Vagina (tissue), 2 donors: ENCODE measurements around the gene DENND4A. TPM values are rescaled to one million over a fixed set of nuclear protein-coding genes. Genes with fewer than 3 reads are reported as not detected.
"Not testable (repeated sequence)": the region's sequence is repeated elsewhere in the genome, so short reads cannot be mapped to it uniquely, and the experiment has no call there.

ENCODE experiments used
- DNase-seq, 2 donors: peaks; one replicate each; pipeline ENCODE4 v3.0.0-alpha.2; 2017; ENCODE audit errors: extremely low spot score in 2 of 2
- H3K27ac ChIP-seq: fragments of 200-600 bp; sonication (generic); one replicate; pipeline ENCODE4 v1.5.1; 2019
- H3K27me3 ChIP-seq: fragments of 200-600 bp; sonication (generic); one replicate; pipeline ENCODE4 v1.5.1; 2019
- H3K36me3 ChIP-seq, 2 donors: fragments of 200-600 bp; sonication (generic); one replicate each; pipeline ENCODE4 v1.5.1; 2017 to 2019
- H3K4me1 ChIP-seq: fragments of 200-600 bp; sonication (generic); one replicate; pipeline ENCODE4 v1.5.1; 2019
- H3K4me3 ChIP-seq, 2 donors: fragments of 200-600 bp; sonication (generic); 1 replicate in 1 of 2; 2 replicates in 1 of 2; pipeline ENCODE4 v1.5.1; 2016 to 2019
- H3K9me3 ChIP-seq: fragments of 200-600 bp; sonication (generic); one replicate; pipeline ENCODE4 v1.5.1; 2019
- POLR2A ChIP-seq, 2 donors: fragments of 450-650 bp; IDR thresholded peaks; one replicate each; pipeline ENCODE4 v1.6.1; 2017; ENCODE audit warnings: antibody characterized with exemption in 2 of 2, mild to moderate bottlenecking in 2 of 2, moderate library complexity in 2 of 2
- POLR2AphosphoS5 ChIP-seq, 2 donors: sonication (generic); formaldehyde crosslinking; IDR thresholded peaks; one replicate each; pipeline ENCODE4 v1.9.0; 2017; ENCODE audit warnings: antibody characterized with exemption in 2 of 2, mild to moderate bottlenecking in 2 of 2, low read depth in 1 of 2; ENCODE audit not compliant: insufficient read depth in 1 of 2
- intact Hi-C: fragments of 100-400 bp; cut with DNase I; formaldehyde crosslinking; loops from one replicate; pipeline ENCODE4 v1.15.1; 2023
- total RNA-seq: library from RNA; depleted of rRNA; stranded (reverse); fragments of >200 nt; gene quantifications from one replicate; pipeline ENCODE4 v1.2.3, GENCODE V29; 2016
- TF ChIP-seq, protein P1 (sequence below), 3 experiments: fragments of 450-650 bp in 2 of 3; fragments of 200-600 bp in 1 of 3; sonication (generic) in 1 of 3; IDR thresholded peaks; one replicate each; pipeline ENCODE4 v1.5.1; 2017 to 2019; ENCODE audit warnings: antibody characterized with exemption in 3 of 3, mild to moderate bottlenecking in 2 of 3, moderate library complexity in 2 of 3

DENND4A gene
- total RNA-seq, 1 donor from 2014 or later = 28.7 TPM

DNA sequence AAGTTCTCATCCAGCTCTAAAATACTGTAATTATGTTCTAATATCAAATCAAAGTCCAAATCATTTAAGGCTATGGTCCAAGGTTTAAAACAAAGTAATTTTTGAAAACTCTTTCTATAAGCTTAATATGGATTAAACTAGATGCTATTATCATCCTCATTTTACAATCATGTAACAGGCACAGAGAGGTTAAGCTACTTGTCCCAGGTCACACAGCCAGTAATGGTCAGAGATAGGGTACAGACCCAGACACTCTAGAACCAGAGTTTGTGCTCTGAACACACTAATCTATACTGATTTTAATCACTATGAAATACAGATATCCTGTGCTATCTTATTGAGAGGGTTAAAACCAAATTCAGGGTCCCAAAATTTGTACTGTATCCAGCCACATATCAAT is 44.8 kb downstream of the DENND4A start:
- Histone ChIP-seq H3K36me3 (no peaks in the 10 kb centered on the region), H3K4me1 (no peaks in the 10 kb centered on the region), H3K27me3 (no peaks in the 10 kb centered on the region), H3K27ac (no peak overlapping the region), H3K4me3 (no peak overlapping the region), H3K9me3 (no peaks in the 10 kb centered on the region)
- intact Hi-C loops = no loop called here
- DNase-seq = no peak
- TF ChIP-seq, protein P1, sequence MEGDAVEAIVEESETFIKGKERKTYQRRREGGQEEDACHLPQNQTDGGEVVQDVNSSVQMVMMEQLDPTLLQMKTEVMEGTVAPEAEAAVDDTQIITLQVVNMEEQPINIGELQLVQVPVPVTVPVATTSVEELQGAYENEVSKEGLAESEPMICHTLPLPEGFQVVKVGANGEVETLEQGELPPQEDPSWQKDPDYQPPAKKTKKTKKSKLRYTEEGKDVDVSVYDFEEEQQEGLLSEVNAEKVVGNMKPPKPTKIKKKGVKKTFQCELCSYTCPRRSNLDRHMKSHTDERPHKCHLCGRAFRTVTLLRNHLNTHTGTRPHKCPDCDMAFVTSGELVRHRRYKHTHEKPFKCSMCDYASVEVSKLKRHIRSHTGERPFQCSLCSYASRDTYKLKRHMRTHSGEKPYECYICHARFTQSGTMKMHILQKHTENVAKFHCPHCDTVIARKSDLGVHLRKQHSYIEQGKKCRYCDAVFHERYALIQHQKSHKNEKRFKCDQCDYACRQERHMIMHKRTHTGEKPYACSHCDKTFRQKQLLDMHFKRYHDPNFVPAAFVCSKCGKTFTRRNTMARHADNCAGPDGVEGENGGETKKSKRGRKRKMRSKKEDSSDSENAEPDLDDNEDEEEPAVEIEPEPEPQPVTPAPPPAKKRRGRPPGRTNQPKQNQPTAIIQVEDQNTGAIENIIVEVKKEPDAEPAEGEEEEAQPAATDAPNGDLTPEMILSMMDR (IDR thresholded peaks at IDR 0.05) = no peak
- TF ChIP-seq POLR2A (IDR thresholded peaks at IDR 0.05) (no peak), POLR2AphosphoS5 (IDR thresholded peaks at IDR 0.05; ENCODE audit: insufficient read depth in 1 of 2, low read depth in 1 of 2) (no peak)

DNA sequence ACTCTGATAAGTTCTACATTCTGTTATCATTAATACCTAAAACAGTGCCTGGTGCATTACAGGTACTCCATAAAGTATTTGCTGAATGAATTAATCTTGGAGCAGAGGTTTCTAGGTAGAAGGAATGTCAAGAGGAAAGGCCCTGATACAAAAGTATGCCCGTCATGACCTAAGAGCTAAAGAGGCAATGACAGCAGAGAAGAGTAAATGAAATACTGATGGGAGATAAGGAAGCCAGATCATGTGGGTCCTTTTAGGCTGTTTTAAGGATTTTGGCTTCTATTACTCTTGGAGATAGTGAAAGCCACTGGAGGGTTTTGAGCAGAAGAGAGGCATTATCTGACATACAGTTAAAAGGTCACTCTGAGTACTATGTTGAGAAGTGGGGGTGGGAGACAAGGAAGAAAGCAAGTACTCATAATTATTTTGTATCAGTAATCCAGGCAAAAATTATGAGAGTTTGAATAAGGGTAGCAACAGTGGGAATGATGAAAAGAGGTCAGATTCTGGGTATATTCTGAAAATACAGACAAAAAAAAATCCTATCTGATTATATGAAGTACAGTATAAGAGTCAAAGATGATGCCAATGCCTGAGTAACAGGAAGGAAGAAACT is 48.3 kb downstream of the DENND4A start:
- no peak for TF ChIP-seq POLR2A (IDR thresholded peaks at IDR 0.05)
- no peak for TF ChIP-seq POLR2AphosphoS5 (IDR thresholded peaks at IDR 0.05; ENCODE audit: insufficient read depth in 1 of 2, low read depth in 1 of 2)
- TF ChIP-seq, protein P1 (IDR thresholded peaks at IDR 0.05) = no peak
- H3K27ac ChIP-seq = no peak overlapping the region
- peaks cover 0 to 8% of the 10 kb centered on the region in 2 donors for H3K36me3 ChIP-seq
- no peak overlapping the region for H3K4me3 ChIP-seq
- no peaks in the 10 kb centered on the region for H3K27me3 ChIP-seq
- no peaks in the 10 kb centered on the region for H3K4me1 ChIP-seq
- no peaks in the 10 kb centered on the region for H3K9me3 ChIP-seq
- intact Hi-C loops = no loop called here
- no peak for DNase-seq

DNA sequence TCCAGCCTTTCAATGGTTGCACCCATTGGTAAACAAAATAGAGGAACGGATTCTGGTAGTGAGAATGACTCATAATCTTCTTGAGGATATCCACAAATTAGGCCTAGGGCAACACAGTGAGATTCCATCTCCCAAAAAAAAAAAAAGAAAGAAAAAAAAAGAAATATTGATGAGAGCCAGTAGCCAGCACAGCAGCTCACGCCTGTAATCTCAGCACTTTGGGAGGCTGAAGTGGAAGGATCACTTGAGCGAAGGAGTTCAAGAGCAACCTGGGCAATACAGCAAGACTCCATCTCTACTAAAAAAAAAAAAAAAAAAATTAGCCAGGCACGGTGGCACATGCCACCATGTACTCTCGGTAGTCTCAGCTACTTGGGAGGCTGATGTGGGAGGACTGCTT is 51.9 kb downstream of the DENND4A start:
- Histone ChIP-seq H3K9me3 (no peaks in the 10 kb centered on the region), H3K27ac (no peak overlapping the region), H3K4me1 (no peaks in the 10 kb centered on the region), H3K27me3 (no peaks in the 10 kb centered on the region), H3K36me3 (peaks cover 0 to 14% of the 10 kb centered on the region in 2 donors), H3K4me3 (no peak overlapping the region)
- DNase-seq = no peak
- intact Hi-C loops = no loop called here
- TF ChIP-seq, protein P1 (IDR thresholded peaks at IDR 0.05) = no peak
- TF ChIP-seq POLR2A (IDR thresholded peaks at IDR 0.05) (no peak), POLR2AphosphoS5 (IDR thresholded peaks at IDR 0.05; ENCODE audit: insufficient read depth in 1 of 2, low read depth in 1 of 2) (no peak)

DNA sequence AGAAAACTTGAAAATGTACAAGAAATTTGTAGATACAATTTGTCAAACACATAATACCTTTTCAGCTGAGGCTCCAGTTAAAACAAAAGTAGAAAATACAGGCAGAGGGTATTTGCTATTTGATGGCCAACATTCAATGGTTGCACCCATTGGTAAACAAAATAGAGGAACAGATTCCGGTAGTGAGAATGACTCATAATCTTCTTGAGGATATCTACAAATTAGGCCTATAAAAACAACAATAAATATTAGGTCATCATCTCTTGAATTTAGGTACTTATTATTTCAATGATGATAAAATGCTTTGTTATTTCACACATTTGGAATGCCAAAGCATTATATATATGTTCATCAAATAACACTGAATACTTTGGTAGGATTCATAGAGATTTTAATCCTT is 53.4 kb downstream of the DENND4A start:
- peaks cover 0 to 21% of the 10 kb centered on the region in 2 donors for H3K36me3 ChIP-seq
- DNase-seq = no peak
- intact Hi-C loops = no loop called here
- H3K27ac ChIP-seq = no peak overlapping the region
- no peaks in the 10 kb centered on the region for H3K27me3 ChIP-seq
- H3K4me3 ChIP-seq = no peak overlapping the region
- H3K9me3 ChIP-seq = no peaks in the 10 kb centered on the region
- no peaks in the 10 kb centered on the region for H3K4me1 ChIP-seq
- no peak for TF ChIP-seq POLR2A (IDR thresholded peaks at IDR 0.05)
- no peak for TF ChIP-seq POLR2AphosphoS5 (IDR thresholded peaks at IDR 0.05; ENCODE audit: insufficient read depth in 1 of 2, low read depth in 1 of 2)
- TF ChIP-seq, protein P1 (IDR thresholded peaks at IDR 0.05) = no peak

DNA sequence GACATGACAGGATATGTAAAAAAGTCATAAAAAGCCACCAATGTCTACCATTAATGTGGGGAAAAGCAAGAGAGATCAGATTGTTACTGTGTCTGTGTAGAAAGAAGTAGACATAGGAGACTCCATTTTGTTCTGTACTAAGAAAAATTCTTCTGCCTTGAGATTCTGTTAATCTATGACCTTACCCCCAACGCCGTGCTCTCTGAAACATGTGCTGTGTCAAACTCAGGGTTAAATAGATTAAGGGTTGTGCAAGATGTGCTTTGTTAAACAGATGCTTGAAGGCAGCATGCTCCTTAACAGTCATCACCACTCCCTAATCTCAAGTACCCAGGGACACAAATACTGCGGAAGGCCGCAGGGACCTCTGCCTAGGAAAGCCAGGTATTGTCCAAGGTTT is 58.5 kb downstream of the DENND4A start:
- peaks cover 0 to 17% of the 10 kb centered on the region in 2 donors for H3K36me3 ChIP-seq
- intact Hi-C loops, DNase-seq, H3K4me1 ChIP-seq, H3K9me3 ChIP-seq, H3K27ac ChIP-seq, H3K4me3 ChIP-seq, H3K27me3 ChIP-seq: not testable (repeated sequence)
